C4-2B (cell line): ENCODE results near the gene SDS.

ENCODE experiments used
- H3K27ac ChIP-seq: fragments of 450-650 bp; 2 replicates; pipeline ENCODE4 v1.5.1; 2017
- CTCF ChIP-seq: fragments of 450-650 bp; conservative IDR thresholded peaks from 2 replicates; pipeline ENCODE4 v1.5.1; 2017; ENCODE audit warnings: mild to moderate bottlenecking
- ZFX ChIP-seq: fragments of 450-650 bp; IDR thresholded peaks from 2 replicates; pipeline ENCODE4 v1.6.1; 2017

SDS gene

GRCh38 chr12:113374823-113375428, 28.8 kb downstream of the SDS start:
- no peak overlapping the region for H3K27ac ChIP-seq
- TF ChIP-seq CTCF (no peak), ZFX (no peak)

GRCh38 chr12:113373969-113374368, 29.7 kb downstream of the SDS start:
- TF ChIP-seq ZFX, result no peak
- TF ChIP-seq CTCF, result no peak
- H3K27ac ChIP-seq, result no peak overlapping the region

GRCh38 chr12:113373440-113373839, 30.2 kb downstream of the SDS start:
- TF ChIP-seq CTCF (no peak), ZFX (no peak)
- H3K27ac ChIP-seq, result no peak overlapping the region

- TF ChIP-seq ZFX, result no peak
- no peak for TF ChIP-seq CTCF
- no peak overlapping the region for H3K27ac ChIP-seq
These were observed 31.3 kb downstream of the SDS start for GRCh38 chr12:113372371-113372770.

- H3K27ac ChIP-seq, result no peak overlapping the region
- TF ChIP-seq ZFX (no peak), CTCF (no peak)
These were observed 31.9 kb downstream of the SDS start for GRCh38 chr12:113371808-113372207.

GRCh38 chr12:113370923-113371682, 32.6 kb downstream of the SDS start:
- TF ChIP-seq CTCF, result no peak
- TF ChIP-seq ZFX, result no peak
- no peak overlapping the region for H3K27ac ChIP-seq

GRCh38 chr12:113369391-113369985, 34.2 kb downstream of the SDS start:
- H3K27ac ChIP-seq, result no peak overlapping the region
- TF ChIP-seq CTCF, result no peak
- TF ChIP-seq ZFX, result no peak
